ENCODE measurements around the gene BTNL9. TPM values are rescaled to one million over a fixed set of nuclear protein-coding genes. Genes with fewer than 3 reads are reported as not detected.

The BTNL9 gene
- polyA plus RNA-seq, 3 donors, result not detected

- Mint-ChIP-seq H3K27me3 (ENCODE audit: low read depth in 3 of 3) (peaks cover 60 to 87% (median 71%) of the 10 kb centered on the region in 3 donors), H3K27ac (no peak overlapping the region), H3K4me3 (peak overlapping the region; percentile 47 to 88), H3K36me3 (peaks cover 4 to 10% of the 10 kb centered on the region in 2 donors), H3K4me1 (peaks cover 11% of the 10 kb centered on the region), H3K9me3 (peaks cover 0 to 28% (median 17%) of the 10 kb centered on the region in 7 donors)
- H3K4me2 ChIP-seq (replicated peaks; ENCODE audit: extremely low read depth, low read length, poor library complexity, severe bottlenecking), result peak overlapping the region; percentile 67
- peak overlapping the region; percentile 46 for H2AFZ ChIP-seq (ENCODE audit: insufficient read depth, low read depth, low read length, poor library complexity, severe bottlenecking)
- TF ChIP-seq CTCF (IDR thresholded peaks at IDR 0.05), result no peak
- H3K79me2 ChIP-seq (ENCODE audit: insufficient read depth, low read length), result no peaks in the 10 kb centered on the region
- H3K36me3 ChIP-seq (replicated peaks in 1 of 2; ENCODE audit: control insufficient read depth in 1 of 2, insufficient read depth in 2 of 2, low read length in 2 of 2), result no peaks in the 10 kb centered on the region
- H3K4me1 ChIP-seq (ENCODE audit: control insufficient read depth in 1 of 2, insufficient read depth in 2 of 2, low read length in 2 of 2), result peaks cover 0 to 11% of the 10 kb centered on the region in 2 donors
- under 1% methylated on average over 120 of the region's 120 CpGs for WGBS (ENCODE audit: insufficient coverage)
- no peaks in the 10 kb centered on the region for H4K20me1 ChIP-seq (ENCODE audit: insufficient read depth, low read length)
- no peak for DNase-seq
- H3K27me3 ChIP-seq (ENCODE audit: control insufficient read depth in 2 of 2, insufficient read depth in 2 of 2, low read length in 2 of 2), result peaks cover 48 to 83% of the 10 kb centered on the region in 2 donors
- peaks cover 0 to 14% of the 10 kb centered on the region in 2 donors for H3K9me3 ChIP-seq (replicated peaks in 1 of 2; ENCODE audit: control insufficient read depth in 1 of 2, insufficient read depth in 1 of 2, low read length in 2 of 2)
- intact Hi-C loops (cut with micrococcal nuclease), result no loop called here
- peak overlapping the region in 1 of 3 experiments; percentile 58 for H3K4me3 ChIP-seq (replicated peaks in 1 of 3; ENCODE audit: low read depth in 2 of 3, low read length in 3 of 3)
- H3K27ac ChIP-seq (ENCODE audit: low read depth in 1 of 2, low read length in 2 of 2), result no peak overlapping the region
- H3K9ac ChIP-seq (ENCODE audit: insufficient read depth, low read length, poor library complexity, severe bottlenecking), result no peak overlapping the region
Measured at GRCh38 chr5:181052672-181053487, 12.8 kb downstream of the BTNL9 start.

- peak overlapping the region; percentile 4 to 88 for H3K4me3 Mint-ChIP-seq
- Histone ChIP-seq H3K9me3 (replicated peaks in 1 of 2; ENCODE audit: control insufficient read depth in 1 of 2, insufficient read depth in 1 of 2, low read length in 2 of 2) (peaks cover 0 to 19% of the 10 kb centered on the region in 2 donors), H4K20me1 (ENCODE audit: insufficient read depth, low read length) (no peaks in the 10 kb centered on the region), H3K27ac (ENCODE audit: low read depth in 1 of 2, low read length in 2 of 2) (no peak overlapping the region), H3K27me3 (ENCODE audit: control insufficient read depth in 2 of 2, insufficient read depth in 2 of 2, low read length in 2 of 2) (peaks cover 56 to 90% of the 10 kb centered on the region in 2 donors), H3K4me1 (ENCODE audit: control insufficient read depth in 1 of 2, insufficient read depth in 2 of 2, low read length in 2 of 2) (peaks cover 0 to 11% of the 10 kb centered on the region in 2 donors), H3K4me2 (replicated peaks; ENCODE audit: extremely low read depth, low read length, poor library complexity, severe bottlenecking) (peak overlapping the region; percentile 67), H3K79me2 (ENCODE audit: insufficient read depth, low read length) (no peaks in the 10 kb centered on the region), H2AFZ (ENCODE audit: insufficient read depth, low read depth, low read length, poor library complexity, severe bottlenecking) (peak overlapping the region; percentile 46), H3K36me3 (replicated peaks in 1 of 2; ENCODE audit: control insufficient read depth in 1 of 2, insufficient read depth in 2 of 2, low read length in 2 of 2) (no peaks in the 10 kb centered on the region), H3K9ac (ENCODE audit: insufficient read depth, low read length, poor library complexity, severe bottlenecking) (no peak overlapping the region), H3K4me3 (replicated peaks in 1 of 3; ENCODE audit: low read depth in 2 of 3, low read length in 3 of 3) (peak overlapping the region in 1 of 3 experiments; percentile 58)
- WGBS (ENCODE audit: insufficient coverage), result 3% methylated on average over 45 of the region's 45 CpGs
- no peak for TF ChIP-seq CTCF (IDR thresholded peaks at IDR 0.05)
- intact Hi-C loops (cut with micrococcal nuclease), result no loop called here
- H3K9me3 Mint-ChIP-seq, result peaks cover 0 to 35% (median 18%) of the 10 kb centered on the region in 7 donors
- DNase-seq, result no peak
- H3K27me3 Mint-ChIP-seq (ENCODE audit: low read depth in 3 of 3), result peaks cover 64 to 92% (median 76%) of the 10 kb centered on the region in 3 donors
- peaks cover 11% of the 10 kb centered on the region for H3K4me1 Mint-ChIP-seq
- peaks cover 4 to 10% of the 10 kb centered on the region in 2 donors for H3K36me3 Mint-ChIP-seq
- no peak overlapping the region for H3K27ac Mint-ChIP-seq
Measured at GRCh38 chr5:181053488-181054121, 13.5 kb downstream of the BTNL9 start.

Data from CD14-positive monocyte (primary cell).